Panc1 (cell line): ENCODE measurements around the gene USP10.

Experiments used
- TCF7L2 ChIP-seq: IDR thresholded peaks from 2 replicates; pipeline ENCODE4 v1.6.1; 2011; ENCODE audit warnings: mild to moderate bottlenecking, low read depth, low read length, inconsistent platforms
- TF ChIP-seq, protein P1 (sequence below), 2 experiments: IDR thresholded peaks; 2 replicates each; pipeline ENCODE4 v1.6.1; 2011 to 2012; ENCODE audit warnings: low read depth in 2 of 2, control low read depth in 1 of 2, low read length in 1 of 2, mild to moderate bottlenecking in 1 of 2, moderate library complexity in 1 of 2; ENCODE audit not compliant: insufficient read depth in 1 of 2

DNA sequence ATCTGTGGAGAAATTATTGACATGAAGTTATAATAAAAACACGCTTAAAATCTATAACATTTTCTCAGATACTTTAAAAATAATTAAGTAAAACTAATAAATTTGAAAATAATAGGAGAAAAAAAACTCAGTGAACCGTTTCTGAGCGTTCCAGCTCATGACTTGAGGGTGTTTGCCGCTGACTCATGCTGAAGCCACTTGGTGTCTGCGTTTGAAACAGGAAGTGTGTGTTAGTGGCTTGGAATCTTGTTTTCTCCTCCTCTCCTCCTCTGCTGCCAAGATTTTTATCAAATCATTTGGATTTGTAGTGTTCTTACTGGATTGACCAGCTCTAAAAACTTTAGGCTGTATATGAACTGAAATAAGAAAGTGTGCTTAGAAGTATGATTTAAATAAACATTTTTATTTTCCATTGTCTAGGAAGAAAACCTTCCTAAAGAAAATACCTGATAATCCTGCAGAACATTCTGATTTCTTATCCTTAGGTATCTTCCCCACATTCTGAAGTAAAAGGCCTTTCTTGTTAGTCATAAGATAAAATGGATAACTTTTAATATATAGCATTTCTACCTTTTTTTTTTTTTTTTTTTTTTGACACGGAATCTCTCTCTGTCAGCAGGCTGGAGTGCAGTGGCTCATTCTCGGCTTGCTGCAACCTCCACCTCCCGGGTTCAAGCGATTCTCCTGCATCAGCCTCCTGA lies 30.8 kb downstream of the USP10 start:
- TF ChIP-seq, protein P1, sequence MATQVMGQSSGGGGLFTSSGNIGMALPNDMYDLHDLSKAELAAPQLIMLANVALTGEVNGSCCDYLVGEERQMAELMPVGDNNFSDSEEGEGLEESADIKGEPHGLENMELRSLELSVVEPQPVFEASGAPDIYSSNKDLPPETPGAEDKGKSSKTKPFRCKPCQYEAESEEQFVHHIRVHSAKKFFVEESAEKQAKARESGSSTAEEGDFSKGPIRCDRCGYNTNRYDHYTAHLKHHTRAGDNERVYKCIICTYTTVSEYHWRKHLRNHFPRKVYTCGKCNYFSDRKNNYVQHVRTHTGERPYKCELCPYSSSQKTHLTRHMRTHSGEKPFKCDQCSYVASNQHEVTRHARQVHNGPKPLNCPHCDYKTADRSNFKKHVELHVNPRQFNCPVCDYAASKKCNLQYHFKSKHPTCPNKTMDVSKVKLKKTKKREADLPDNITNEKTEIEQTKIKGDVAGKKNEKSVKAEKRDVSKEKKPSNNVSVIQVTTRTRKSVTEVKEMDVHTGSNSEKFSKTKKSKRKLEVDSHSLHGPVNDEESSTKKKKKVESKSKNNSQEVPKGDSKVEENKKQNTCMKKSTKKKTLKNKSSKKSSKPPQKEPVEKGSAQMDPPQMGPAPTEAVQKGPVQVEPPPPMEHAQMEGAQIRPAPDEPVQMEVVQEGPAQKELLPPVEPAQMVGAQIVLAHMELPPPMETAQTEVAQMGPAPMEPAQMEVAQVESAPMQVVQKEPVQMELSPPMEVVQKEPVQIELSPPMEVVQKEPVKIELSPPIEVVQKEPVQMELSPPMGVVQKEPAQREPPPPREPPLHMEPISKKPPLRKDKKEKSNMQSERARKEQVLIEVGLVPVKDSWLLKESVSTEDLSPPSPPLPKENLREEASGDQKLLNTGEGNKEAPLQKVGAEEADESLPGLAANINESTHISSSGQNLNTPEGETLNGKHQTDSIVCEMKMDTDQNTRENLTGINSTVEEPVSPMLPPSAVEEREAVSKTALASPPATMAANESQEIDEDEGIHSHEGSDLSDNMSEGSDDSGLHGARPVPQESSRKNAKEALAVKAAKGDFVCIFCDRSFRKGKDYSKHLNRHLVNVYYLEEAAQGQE (IDR thresholded peaks at IDR 0.05; ENCODE audit: insufficient read depth in 1 of 2, low read depth in 2 of 2, low read length in 1 of 2) = no peak
- TF ChIP-seq TCF7L2 = no peak
